GM12872 (cell line): ENCODE data around the gene NDST3.

Source experiments
- CTCF ChIP-seq: IDR thresholded peaks from 3 replicates; pipeline ENCODE4 v1.5.1; 2011; ENCODE audit warnings: low read depth, mild to moderate bottlenecking, low read length, moderate library complexity; ENCODE audit not compliant: insufficient read depth

NDST3 gene

GRCh38 chr4:118175506-118175905, 141.2 kb downstream of the NDST3 start:
- no peak for TF ChIP-seq CTCF

- TF ChIP-seq CTCF, result no peak
Observed at GRCh38 chr4:118177126-118177525, 142.8 kb downstream of the NDST3 start.

- TF ChIP-seq CTCF, result no peak
Observed at GRCh38 chr4:118180776-118181175, 146.5 kb downstream of the NDST3 start.

GRCh38 chr4:118190903-118191302, 156.6 kb downstream of the NDST3 start:
- no peak for TF ChIP-seq CTCF

GRCh38 chr4:118193421-118193820, 159.1 kb downstream of the NDST3 start:
- TF ChIP-seq CTCF, result no peak

- no peak for TF ChIP-seq CTCF
Observed at GRCh38 chr4:118206627-118207026, 172.3 kb downstream of the NDST3 start.

GRCh38 chr4:118213101-118213500, 178.8 kb downstream of the NDST3 start:
- TF ChIP-seq CTCF, result no peak

- TF ChIP-seq CTCF, result no peak
Observed at GRCh38 chr4:118215826-118216225, 181.5 kb downstream of the NDST3 start.
